Astrocyte of the spinal cord (primary cell): ENCODE measurements around the gene ZDHHC8.

Source experiments
- DNase-seq: peaks from one replicate; pipeline ENCODE4 v3.0.0; 2011; ENCODE audit warnings: low read depth, low spot score
- H3K4me3 ChIP-seq: 2 replicates; pipeline ENCODE4 v1.5.1; 2011; ENCODE audit warnings: low read depth, mild to moderate bottlenecking, low read length, moderate library complexity
- CTCF ChIP-seq: IDR thresholded peaks from 2 replicates; pipeline ENCODE4 v1.5.1; 2012; ENCODE audit warnings: low read depth, mild to moderate bottlenecking, low read length, inconsistent platforms
- in situ Hi-C: cut with HindIII; loops from 2 replicates; pipeline ENCODE4 v1.10.0; 2017; ENCODE audit warnings: low sequenced_read_pairs

ZDHHC8 gene

GRCh38 chr22:20096574-20097420 is 34.8 kb upstream of the ZDHHC8 start:
- H3K4me3 ChIP-seq = no peak overlapping the region
- no peak for DNase-seq
- no peak for TF ChIP-seq CTCF
- in situ Hi-C loops = no loop called here

GRCh38 chr22:20099099-20099711 is 32.4 kb upstream of the ZDHHC8 start:
- no peak for DNase-seq
- no peak overlapping the region for H3K4me3 ChIP-seq
- in situ Hi-C loops = no loop called here
- no peak for TF ChIP-seq CTCF

- DNase-seq = no peak
- in situ Hi-C loops = no loop called here
- no peak overlapping the region for H3K4me3 ChIP-seq
- no peak for TF ChIP-seq CTCF
Observed at GRCh38 chr22:20101638-20102037, 30.0 kb upstream of the ZDHHC8 start.

- in situ Hi-C loops = no loop called here
- H3K4me3 ChIP-seq = no peak overlapping the region
- no peak for DNase-seq
- TF ChIP-seq CTCF = no peak
Observed at GRCh38 chr22:20102203-20102780, 29.3 kb upstream of the ZDHHC8 start.

- no peak for DNase-seq
- H3K4me3 ChIP-seq = no peak overlapping the region
- no peak for TF ChIP-seq CTCF
- in situ Hi-C loops = no loop called here
Observed at GRCh38 chr22:20105456-20106204, 26.0 kb upstream of the ZDHHC8 start.

GRCh38 chr22:20106205-20106848 is 25.3 kb upstream of the ZDHHC8 start:
- H3K4me3 ChIP-seq = no peak overlapping the region
- in situ Hi-C loops = no loop called here

More at GRCh38 chr22:20106205-20106848, 25.3 kb upstream of the ZDHHC8 start:
- TF ChIP-seq CTCF = no peak
- no peak for DNase-seq
